Kidney (tissue), 14 donors: ENCODE measurements around the gene SMIM10L2A. TPM values are rescaled to one million over a fixed set of nuclear protein-coding genes. Genes with fewer than 3 reads are reported as not detected.

Experiments used
- DNase-seq, 5 donors: peaks; one replicate each; pipeline ENCODE4 v3.0.0-alpha.2; 2013 to 2020
- FAIRE-seq: peaks from 2 replicates; lab custom pipeline; 2012; peaks lifted over from hg19 to GRCh38; lab: Jason Lieb, UNC
- H3K27ac ChIP-seq, 2 donors: one replicate each; pipeline ENCODE4 v1.7.0; 2013; ENCODE audit warnings: low read depth in 2 of 2, low read length in 2 of 2, inconsistent platforms in 1 of 2
- H3K27me3 ChIP-seq: one replicate; pipeline ENCODE4 v1.7.1; 2013; ENCODE audit warnings: low read length, inconsistent platforms; ENCODE audit not compliant: control insufficient read depth, insufficient read depth
- H3K36me3 ChIP-seq, 3 donors: one replicate each; pipeline versions ENCODE4 v1.7.0 to v1.7.1; 2013; ENCODE audit warnings: low read length in 3 of 3, control low read depth in 1 of 3, inconsistent platforms in 1 of 3; ENCODE audit not compliant: insufficient read depth in 3 of 3, control insufficient read depth in 2 of 3
- H3K4me1 ChIP-seq, 3 donors: one replicate each; pipeline versions ENCODE4 v1.7.0 to v1.7.1; 2013; ENCODE audit warnings: low read length in 3 of 3, inconsistent platforms in 1 of 3, low read depth in 1 of 3; ENCODE audit not compliant: control insufficient read depth in 2 of 3, insufficient read depth in 2 of 3
- H3K4me3 ChIP-seq, 3 donors: one replicate each; pipeline versions ENCODE4 v1.7.0 to v1.8.1; 2013; ENCODE audit warnings: low read length in 3 of 3, control low read depth in 1 of 3, inconsistent platforms in 1 of 3
- H3K9ac ChIP-seq, 3 donors: one replicate each; pipeline versions ENCODE4 v1.7.0 to v1.7.1; 2013; ENCODE audit warnings: low read length in 3 of 3, control low read depth in 1 of 3, inconsistent platforms in 1 of 3
- H3K9me3 ChIP-seq, 3 donors: one replicate each; pipeline versions ENCODE4 v1.7.0 to v1.7.1; 2013; ENCODE audit warnings: low read length in 3 of 3, control low read depth in 1 of 3, inconsistent platforms in 1 of 3; ENCODE audit not compliant: control insufficient read depth in 2 of 3, insufficient read depth in 1 of 3
- intact Hi-C: fragments of 100-400 bp; cut with DNase I; formaldehyde crosslinking; loops from one replicate; pipeline ENCODE4 v1.11.1; 2022
- polyA plus RNA-seq: library from polyadenylated mRNA; stranded (reverse); fragments of 350-450 nt; fragmentation: Illumina TruSeq; extraction: RNeasy Lipid Tissue Mini Kit (QIAGEN cat#74804); gene quantifications from one replicate; pipeline ENCODE4 v1.2.3, GENCODE V29; 2014; ENCODE audit warnings: low read depth, low replicate concordance; ENCODE audit not compliant: insufficient read depth
- total RNA-seq: library from RNA; stranded (reverse); fragmentation: NEBNext Ultra II Directional; extraction: Animal tissue kit (Norgen Biotek cat#: 25700); gene quantifications from one replicate; pipeline ENCODE4 v1.2.1, GENCODE V29; 2021
- TF ChIP-seq, protein P1 (sequence below): IDR thresholded peaks from 3 replicates; pipeline ENCODE4 v1.5.1; 2012; ENCODE audit warnings: mild to moderate bottlenecking, moderate library complexity, borderline replicate concordance; ENCODE audit not compliant: insufficient read depth; ENCODE audit errors: extremely low read depth
- donor health status: control.
- donor health status: control.
- donor health status: control.
- donor health status: control.
- donor health status: control.
- donor health status: DM: yes; HTN: yes; CAD: no.
- donor health status: Normal renal cell carcinoma (clear cell type).

The SMIM10L2A gene
- total and polyA plus RNA-seq, 2 donors from 2014 or later = 3.5 to 8.2 TPM

DNA sequence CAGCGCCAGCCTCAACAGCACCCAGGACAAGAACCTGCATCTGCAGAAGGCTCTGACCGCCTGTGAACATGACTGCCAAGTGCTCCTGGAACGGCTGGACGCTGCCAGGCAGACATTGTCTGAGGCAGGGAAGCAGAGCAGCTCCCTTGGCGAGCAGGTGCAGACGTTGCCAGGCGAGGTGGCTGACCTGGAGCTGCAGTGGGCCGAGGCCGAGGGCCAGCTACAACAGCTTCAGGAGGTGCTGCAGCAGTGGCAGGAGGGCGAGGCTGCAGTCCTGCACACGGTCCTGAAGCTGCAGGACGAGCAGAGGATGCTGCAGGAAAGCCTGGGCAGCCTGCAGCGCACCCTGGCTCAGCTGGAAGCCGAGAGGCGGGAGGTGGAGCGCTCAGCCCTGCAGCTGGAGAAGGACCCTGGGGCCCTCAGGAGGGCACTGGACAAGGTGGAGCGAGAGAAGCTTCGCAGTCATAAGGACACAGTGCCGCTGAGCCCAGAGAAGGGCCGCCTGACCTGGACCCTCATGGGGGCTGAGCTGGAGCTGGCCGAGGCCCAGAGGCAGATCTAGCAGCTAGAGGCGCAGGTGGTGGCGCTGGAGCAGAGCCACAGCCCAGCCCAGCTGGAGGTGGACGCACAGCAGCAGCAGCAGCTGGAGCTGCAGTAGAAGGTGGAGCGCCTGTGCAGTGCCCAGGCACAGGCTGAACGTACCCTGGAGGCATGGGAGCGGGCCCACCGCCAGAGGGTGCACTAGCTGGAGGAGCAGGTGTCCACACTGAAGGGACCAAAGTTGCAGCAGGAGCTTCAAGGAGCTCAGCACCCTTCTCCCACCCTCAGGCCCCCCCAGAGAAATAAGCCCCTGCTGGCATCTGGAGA, 16.4 kb downstream of the SMIM10L2A start:
- H3K27me3 ChIP-seq = no peaks in the 10 kb centered on the region
- H3K9me3 ChIP-seq = no peaks in the 10 kb centered on the region
- no peak overlapping the region for H3K4me3 ChIP-seq
- no peaks in the 10 kb centered on the region for H3K4me1 ChIP-seq
- H3K9ac ChIP-seq = no peak overlapping the region
- H3K27ac ChIP-seq = no peak overlapping the region
- no peaks in the 10 kb centered on the region for H3K36me3 ChIP-seq
- TF ChIP-seq, protein P1, sequence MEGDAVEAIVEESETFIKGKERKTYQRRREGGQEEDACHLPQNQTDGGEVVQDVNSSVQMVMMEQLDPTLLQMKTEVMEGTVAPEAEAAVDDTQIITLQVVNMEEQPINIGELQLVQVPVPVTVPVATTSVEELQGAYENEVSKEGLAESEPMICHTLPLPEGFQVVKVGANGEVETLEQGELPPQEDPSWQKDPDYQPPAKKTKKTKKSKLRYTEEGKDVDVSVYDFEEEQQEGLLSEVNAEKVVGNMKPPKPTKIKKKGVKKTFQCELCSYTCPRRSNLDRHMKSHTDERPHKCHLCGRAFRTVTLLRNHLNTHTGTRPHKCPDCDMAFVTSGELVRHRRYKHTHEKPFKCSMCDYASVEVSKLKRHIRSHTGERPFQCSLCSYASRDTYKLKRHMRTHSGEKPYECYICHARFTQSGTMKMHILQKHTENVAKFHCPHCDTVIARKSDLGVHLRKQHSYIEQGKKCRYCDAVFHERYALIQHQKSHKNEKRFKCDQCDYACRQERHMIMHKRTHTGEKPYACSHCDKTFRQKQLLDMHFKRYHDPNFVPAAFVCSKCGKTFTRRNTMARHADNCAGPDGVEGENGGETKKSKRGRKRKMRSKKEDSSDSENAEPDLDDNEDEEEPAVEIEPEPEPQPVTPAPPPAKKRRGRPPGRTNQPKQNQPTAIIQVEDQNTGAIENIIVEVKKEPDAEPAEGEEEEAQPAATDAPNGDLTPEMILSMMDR = no peak
- DNase-seq = peak in 1 of 5 donors; percentile 63
- no peak for FAIRE-seq
- intact Hi-C loops = no loop called here

DNA sequence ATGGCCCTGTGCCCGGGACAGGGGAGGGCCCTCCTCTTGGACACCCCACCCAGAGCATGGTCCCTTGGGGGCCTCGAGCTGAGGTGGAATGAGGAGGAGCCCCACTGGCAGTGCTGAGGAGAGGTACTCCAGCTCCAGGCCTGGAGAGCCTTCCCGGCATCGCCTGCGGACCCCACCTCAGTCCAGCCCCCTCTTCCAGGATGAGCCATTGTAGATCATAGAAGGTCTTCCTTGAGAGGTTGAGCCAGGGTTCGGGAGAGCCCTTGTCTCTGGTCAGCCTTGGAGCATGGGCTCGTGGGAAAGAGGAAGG, 16.9 kb downstream of the SMIM10L2A start:
- peak in 1 of 5 donors; percentile 61 for DNase-seq
- H3K9ac ChIP-seq = no peak overlapping the region
- H3K4me1 ChIP-seq = no peaks in the 10 kb centered on the region
- intact Hi-C loops = no loop called here
- no peaks in the 10 kb centered on the region for H3K27me3 ChIP-seq
- TF ChIP-seq, protein P1 = no peak
- H3K4me3 ChIP-seq = no peak overlapping the region
- no peak overlapping the region for H3K27ac ChIP-seq
- no peaks in the 10 kb centered on the region for H3K9me3 ChIP-seq
- H3K36me3 ChIP-seq = no peaks in the 10 kb centered on the region
- FAIRE-seq = no peak

DNA sequence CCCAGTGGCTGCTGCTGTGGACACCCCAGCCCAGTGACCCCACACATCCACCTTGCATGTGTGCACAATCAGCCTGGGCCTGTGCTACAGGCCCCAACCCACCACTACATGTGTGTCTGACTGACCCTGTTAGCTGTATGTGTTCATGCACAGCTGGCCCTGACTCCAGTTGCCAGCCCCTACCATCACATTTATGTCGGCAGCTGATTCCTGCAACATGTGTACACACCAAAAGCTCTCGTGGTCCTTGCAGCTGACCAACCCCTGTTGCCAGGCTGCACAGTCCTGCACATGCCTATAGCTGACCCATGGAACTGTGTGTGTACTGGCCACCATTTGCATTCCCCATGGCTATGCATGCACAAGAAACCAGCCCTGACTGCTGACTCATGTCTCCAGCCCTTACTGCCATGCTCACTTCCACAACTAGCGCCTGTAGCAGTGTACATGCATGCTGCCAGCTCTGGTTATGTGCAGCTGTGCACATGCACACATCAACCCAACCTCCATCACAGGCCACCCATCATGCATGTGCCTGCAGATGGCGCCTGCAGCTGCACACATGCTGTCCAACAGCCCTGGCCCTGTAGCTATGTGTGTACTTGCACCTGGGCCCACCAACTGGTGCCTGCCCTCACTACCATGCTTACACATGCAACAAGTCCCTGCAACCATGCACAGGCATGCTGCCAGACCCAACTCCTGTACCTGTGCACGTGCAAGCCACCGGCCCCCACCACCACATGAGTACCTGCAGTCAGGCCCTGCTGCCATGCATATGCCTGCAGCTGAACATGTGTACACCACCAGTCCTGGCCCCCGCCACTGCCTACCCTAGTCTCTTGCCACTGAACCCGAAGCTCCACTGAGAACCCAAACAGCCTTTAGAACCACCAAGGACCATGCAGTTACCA, 28.1 kb downstream of the SMIM10L2A start:
- Histone ChIP-seq H3K36me3 (no peaks in the 10 kb centered on the region), H3K4me1 (no peaks in the 10 kb centered on the region), H3K9ac (no peak overlapping the region), H3K27ac (no peak overlapping the region), H3K4me3 (no peak overlapping the region), H3K9me3 (no peaks in the 10 kb centered on the region), H3K27me3 (no peaks in the 10 kb centered on the region)
- TF ChIP-seq, protein P1 = no peak
- intact Hi-C loops = no loop called here
- FAIRE-seq (no peak), DNase-seq (peak in 1 of 5 donors; percentile 68)
